Measurements from ENCODE around the gene KIDINS220. TPM values are rescaled to one million over a fixed set of nuclear protein-coding genes. Genes with fewer than 3 reads are reported as not detected.

Gene KIDINS220
- 10 to 100 TPM in 5 of 6 donors, 1 to 10 TPM in 1; 9.2 to 28.3 (median 17.5) TPM for polyA plus RNA-seq (ENCODE audit: low read depth in 6 of 6)

DNA sequence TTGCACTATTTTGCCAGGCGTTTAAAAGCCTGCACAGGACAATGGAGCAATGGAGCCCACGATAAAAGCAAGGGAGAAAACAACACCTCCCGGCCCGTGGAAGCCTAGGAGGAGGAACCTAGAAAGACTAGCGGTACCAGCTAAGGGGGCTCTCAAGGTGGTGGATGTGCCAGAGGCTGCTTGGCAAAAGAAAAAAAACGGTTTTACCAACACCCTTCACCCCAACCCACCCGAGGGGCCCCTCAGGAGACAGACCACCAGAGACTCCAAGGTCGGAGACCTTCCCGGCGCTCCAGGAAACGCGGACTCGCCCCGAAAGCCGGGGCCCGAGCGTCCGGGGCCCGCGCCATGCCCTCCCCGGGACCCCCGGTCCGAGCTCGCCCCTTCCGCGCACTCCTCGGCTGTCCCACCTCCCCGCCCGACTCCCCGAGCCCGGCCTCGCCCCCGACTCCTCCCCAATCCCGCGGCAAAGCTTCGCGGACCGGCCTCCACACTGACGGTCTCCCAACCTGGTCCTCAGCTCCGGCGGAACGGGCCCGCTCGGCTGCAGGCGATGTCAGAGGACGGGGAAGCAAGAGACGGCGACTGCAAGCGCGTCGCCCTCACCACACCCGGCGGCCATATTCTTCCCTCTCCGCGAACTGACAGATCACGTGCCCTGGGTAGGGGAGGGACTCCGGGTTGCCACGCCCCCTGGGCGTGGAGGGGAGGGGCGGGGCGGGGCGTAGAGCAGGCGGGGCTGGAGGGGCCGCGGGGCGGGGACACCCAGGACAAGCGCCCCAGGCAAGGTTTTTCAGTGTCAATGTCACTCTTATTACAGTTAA is at the start of gene KIDINS220:
Gene KIDINS220 (minus strand): TSS at position 643 of the 824 bp plus-strand sequence. CDS start 10,520 bp downstream, outside the sequence.
- Mint-ChIP-seq H3K4me1 (peaks cover 25 to 38% (median 38%) of the 10 kb centered on the region in 3 donors), H3K27ac (peak within 1 kb of the TSS; percentile 95 to 99 (median 99)), H3K36me3 (peaks cover 7 to 9% of the 10 kb centered on the region in 2 donors), H3K27me3 (peaks cover 0 to 8% (median 7%) of the 10 kb centered on the region in 3 donors), H3K4me3 (peak within 1 kb of the TSS; percentile 91 to 100 (median 100)), H3K9me3 (peaks cover 0 to 3% (median 0%) of the 10 kb centered on the region in 7 donors)
- ATAC-seq (ENCODE audit: low read depth in 2 of 2) (peak; percentile 93 to 94), DNase-seq (peak; percentile 81)

DNA sequence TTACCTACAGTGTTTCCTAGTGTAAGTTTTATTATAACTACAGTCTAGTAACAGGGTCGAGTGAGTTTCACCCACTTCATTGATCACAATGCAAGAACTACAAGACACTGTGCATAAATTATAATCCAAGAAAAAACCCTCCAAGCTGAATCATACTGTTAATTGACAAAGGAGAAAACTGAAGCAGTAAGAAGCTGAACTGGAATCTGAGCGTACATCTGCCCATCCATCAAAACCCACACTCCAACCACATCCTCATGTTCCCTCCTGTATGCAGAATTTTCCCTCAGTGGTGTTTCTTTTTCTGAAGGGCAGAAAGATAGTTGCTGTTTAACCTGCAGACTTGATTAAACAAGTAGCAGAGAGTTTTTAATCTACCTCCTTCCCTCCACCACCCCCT is 49.5 kb upstream of the KIDINS220 start:
- Mint-ChIP-seq H3K27ac (no peak overlapping the region), H3K27me3 (no peaks in the 10 kb centered on the region)
- DNase-seq = no peak

DNA sequence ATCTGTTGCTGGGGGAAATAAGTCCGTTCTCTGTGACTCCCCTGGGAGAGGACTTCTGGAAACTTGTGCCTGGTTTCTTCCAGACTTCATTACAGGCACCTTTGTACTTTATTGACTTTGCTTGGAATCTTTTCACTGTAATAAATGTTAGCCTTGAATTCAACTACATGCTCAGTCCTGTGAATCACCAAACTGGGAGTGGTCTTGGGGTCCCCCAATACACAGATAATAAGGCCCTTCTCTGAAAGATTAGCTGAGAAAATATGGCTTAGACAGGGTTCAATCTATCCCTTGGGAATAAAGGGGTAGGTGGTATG is 48.7 kb upstream of the KIDINS220 start:
- no peaks in the 10 kb centered on the region for H3K4me1 Mint-ChIP-seq
- no peaks in the 10 kb centered on the region for H3K36me3 Mint-ChIP-seq
- H3K27me3 Mint-ChIP-seq = no peaks in the 10 kb centered on the region
- peaks cover 0 to 10% (median 0%) of the 10 kb centered on the region in 7 donors for H3K9me3 Mint-ChIP-seq
- no peak for ATAC-seq (ENCODE audit: low read depth in 2 of 2)
- H3K4me3 Mint-ChIP-seq = peak overlapping the region in 1 of 8 donors; percentile 17
- H3K27ac Mint-ChIP-seq = no peak overlapping the region
- no peak for DNase-seq

More for the DNA sequence above, 49.5 kb upstream of the KIDINS220 start:
- Mint-ChIP-seq H3K4me1 (no peaks in the 10 kb centered on the region), H3K9me3 (peaks cover 0 to 10% (median 0%) of the 10 kb centered on the region in 7 donors), H3K36me3 (no peaks in the 10 kb centered on the region), H3K4me3 (no peak overlapping the region)
- no peak for ATAC-seq (ENCODE audit: low read depth in 2 of 2)

DNA sequence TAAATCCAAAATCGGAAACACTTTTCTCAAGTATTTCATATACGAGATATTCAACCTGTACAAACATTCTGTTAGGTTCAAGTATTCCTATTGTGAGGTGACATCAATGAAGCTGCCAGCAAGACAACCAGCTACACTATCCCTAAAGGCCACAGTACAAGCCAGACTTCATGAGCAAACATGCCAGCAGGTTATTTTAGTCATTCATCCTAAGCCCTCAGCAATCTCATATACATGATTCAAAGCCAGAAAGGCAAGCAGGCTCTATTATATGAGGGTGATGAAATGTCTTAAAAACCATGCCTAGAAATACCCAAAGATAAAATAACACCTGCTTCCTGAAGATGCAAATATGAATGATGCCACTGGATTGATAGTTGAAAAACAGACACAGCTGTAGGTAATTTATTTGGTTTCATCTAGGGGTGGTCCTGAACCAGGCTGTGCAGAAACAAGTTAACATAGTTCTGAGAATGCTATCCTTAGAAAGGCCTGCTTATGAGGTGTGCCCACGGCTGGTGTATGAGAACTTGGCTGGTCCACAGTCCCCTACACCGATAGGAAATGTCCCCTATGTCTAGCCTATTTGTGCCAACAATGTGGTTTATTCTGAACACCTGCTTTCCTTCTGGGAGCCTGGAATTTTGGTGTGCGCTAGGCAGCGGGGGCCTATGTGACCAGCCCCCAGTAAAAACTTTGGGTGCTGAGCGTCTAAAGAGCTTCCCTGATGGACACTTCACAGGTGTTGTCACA is 48.2 kb upstream of the KIDINS220 start:
- Mint-ChIP-seq H3K36me3 (peaks cover 0 to 3% of the 10 kb centered on the region in 2 donors), H3K9me3 (peaks cover 0 to 10% (median 0%) of the 10 kb centered on the region in 7 donors), H3K27ac (no peak overlapping the region), H3K27me3 (no peaks in the 10 kb centered on the region), H3K4me3 (no peak overlapping the region), H3K4me1 (no peaks in the 10 kb centered on the region)
- no peak for ATAC-seq (ENCODE audit: low read depth in 2 of 2)
- DNase-seq = no peak

DNA sequence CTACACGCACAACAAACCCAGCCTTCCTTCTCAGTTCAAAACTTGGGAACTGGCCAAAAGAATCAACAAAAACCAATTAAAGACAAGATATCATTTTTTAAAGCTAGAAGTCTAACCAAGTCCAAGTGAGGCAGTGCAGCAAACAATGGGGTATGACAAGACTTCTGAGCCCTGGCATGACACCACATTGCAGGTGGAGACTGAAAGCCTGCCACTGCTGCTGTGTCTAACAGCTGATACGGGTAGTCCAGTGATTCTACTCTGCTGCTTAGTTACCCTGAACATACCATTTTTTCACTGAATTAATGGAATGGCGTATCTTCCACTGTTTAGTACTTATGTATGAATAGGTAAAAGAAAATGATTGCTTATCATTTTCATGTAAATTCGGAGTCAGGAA is 47.4 kb upstream of the KIDINS220 start:
- ATAC-seq (ENCODE audit: low read depth in 2 of 2) (no peak), DNase-seq (no peak)
- H3K4me1 Mint-ChIP-seq = no peaks in the 10 kb centered on the region
- peaks cover 0 to 10% (median 0%) of the 10 kb centered on the region in 7 donors for H3K9me3 Mint-ChIP-seq
- H3K36me3 Mint-ChIP-seq = peaks cover 0 to 8% of the 10 kb centered on the region in 2 donors
- H3K27ac Mint-ChIP-seq = no peak overlapping the region
- no peak overlapping the region for H3K4me3 Mint-ChIP-seq
- H3K27me3 Mint-ChIP-seq = no peaks in the 10 kb centered on the region

DNA sequence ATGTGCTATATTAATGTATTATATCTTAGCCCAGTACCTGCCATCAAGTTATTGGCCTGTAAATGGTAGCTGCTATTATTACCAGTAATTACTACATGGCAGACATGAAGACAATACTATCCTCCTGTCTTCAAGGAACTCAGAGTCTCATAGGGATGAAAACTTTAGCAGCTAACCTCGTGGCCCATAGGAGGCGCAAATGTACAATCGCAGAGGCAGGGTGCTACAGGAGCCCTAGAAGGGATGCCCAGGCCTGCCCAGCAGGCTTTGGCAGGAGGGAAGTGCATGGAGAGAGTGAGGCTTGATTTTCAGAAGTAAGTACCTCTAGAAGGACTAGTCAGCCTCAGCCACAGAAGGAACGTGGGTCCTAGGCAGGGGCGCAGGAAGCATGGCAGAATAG is 44.7 kb upstream of the KIDINS220 start:
- Mint-ChIP-seq H3K4me1 (no peaks in the 10 kb centered on the region), H3K27me3 (peaks cover 0 to 7% (median 0%) of the 10 kb centered on the region in 3 donors), H3K9me3 (peaks cover 0 to 10% (median 0%) of the 10 kb centered on the region in 7 donors), H3K4me3 (no peak overlapping the region), H3K36me3 (peaks cover 0 to 8% of the 10 kb centered on the region in 2 donors), H3K27ac (no peak overlapping the region)
- DNase-seq = no peak
- ATAC-seq (ENCODE audit: low read depth in 2 of 2) = no peak

DNA sequence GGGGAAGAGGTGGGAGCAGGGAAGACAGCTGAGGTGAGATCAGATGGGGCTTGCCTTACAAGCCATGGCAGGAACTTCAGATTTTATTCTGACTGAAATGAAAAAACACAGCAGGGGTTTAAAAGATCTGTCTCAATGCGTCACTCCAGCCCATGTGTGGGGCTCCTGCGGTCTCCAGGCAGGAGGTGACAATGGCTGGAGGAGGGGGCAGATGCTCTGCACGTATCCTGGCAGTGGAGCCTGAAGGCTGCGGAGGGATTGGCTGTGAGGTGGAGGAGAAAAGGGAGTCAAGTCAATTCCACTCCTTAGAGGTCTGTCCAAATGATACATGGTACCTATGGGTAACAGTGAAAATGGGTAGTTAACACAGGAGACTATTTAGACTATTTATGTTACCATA is 40.5 kb upstream of the KIDINS220 start:
- no peak overlapping the region for H3K4me3 Mint-ChIP-seq
- DNase-seq = no peak
- no peak for ATAC-seq (ENCODE audit: low read depth in 2 of 2)
- H3K4me1 Mint-ChIP-seq = peaks cover 0 to 10% (median 4%) of the 10 kb centered on the region in 3 donors
- H3K9me3 Mint-ChIP-seq = peaks cover 0 to 5% (median 0%) of the 10 kb centered on the region in 7 donors
- H3K36me3 Mint-ChIP-seq = peaks cover 0 to 8% of the 10 kb centered on the region in 2 donors
- peaks cover 0 to 7% (median 0%) of the 10 kb centered on the region in 3 donors for H3K27me3 Mint-ChIP-seq
- H3K27ac Mint-ChIP-seq = peak overlapping the region in 1 of 6 donors; percentile 46

DNA sequence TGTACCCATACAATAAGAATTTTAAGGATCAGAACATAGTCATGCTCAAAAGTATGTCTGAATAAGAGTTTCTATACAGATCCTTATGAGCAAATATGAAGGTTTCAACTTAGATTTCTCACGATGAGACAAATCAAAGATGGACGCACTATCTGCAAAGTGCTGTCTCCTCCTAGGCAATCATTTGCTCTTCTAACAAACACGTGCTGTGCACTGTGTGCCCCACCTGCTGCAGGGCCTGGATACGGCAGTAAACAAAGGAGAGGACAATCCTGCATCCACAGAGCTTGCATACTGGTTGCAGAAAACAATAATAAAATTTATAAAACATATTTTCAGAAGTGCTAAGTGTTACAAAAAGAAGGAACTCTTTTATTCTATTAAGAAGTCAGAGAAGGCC is 39.9 kb upstream of the KIDINS220 start:
- Mint-ChIP-seq H3K27ac (no peak overlapping the region), H3K36me3 (peaks cover 0 to 8% of the 10 kb centered on the region in 2 donors), H3K27me3 (peaks cover 0 to 7% (median 0%) of the 10 kb centered on the region in 3 donors), H3K9me3 (no peaks in the 10 kb centered on the region), H3K4me1 (peaks cover 0 to 11% (median 4%) of the 10 kb centered on the region in 3 donors), H3K4me3 (peak overlapping the region in 1 of 8 donors; percentile 78)
- DNase-seq (no peak), ATAC-seq (ENCODE audit: low read depth in 2 of 2) (no peak)

DNA sequence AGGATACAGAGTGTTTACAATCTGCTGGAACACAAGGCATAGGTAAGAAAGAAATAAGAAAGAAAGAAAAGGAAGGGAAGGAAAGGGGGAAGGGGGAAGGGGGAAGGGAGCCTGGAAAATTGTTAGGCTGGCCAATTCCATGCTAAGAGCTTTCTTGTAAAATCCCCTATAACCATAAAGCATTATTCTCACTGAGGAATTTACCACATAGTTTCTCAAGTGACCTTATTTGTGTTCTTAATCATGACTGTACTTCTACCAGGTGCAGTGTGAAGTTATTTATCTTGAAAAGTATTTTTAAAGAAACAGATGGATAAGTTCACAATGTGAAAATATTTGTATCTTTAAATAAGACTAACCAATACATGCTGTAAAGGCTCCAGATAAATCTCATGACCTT is 39.2 kb upstream of the KIDINS220 start:
- no peak overlapping the region for H3K27ac Mint-ChIP-seq
- H3K4me3 Mint-ChIP-seq = no peak overlapping the region
- ATAC-seq (ENCODE audit: low read depth in 2 of 2) (no peak), DNase-seq (no peak)
- peaks cover 0 to 8% of the 10 kb centered on the region in 2 donors for H3K36me3 Mint-ChIP-seq
- no peaks in the 10 kb centered on the region for H3K9me3 Mint-ChIP-seq
- peaks cover 0 to 7% (median 0%) of the 10 kb centered on the region in 3 donors for H3K27me3 Mint-ChIP-seq
- peaks cover 0 to 11% (median 4%) of the 10 kb centered on the region in 3 donors for H3K4me1 Mint-ChIP-seq

DNA sequence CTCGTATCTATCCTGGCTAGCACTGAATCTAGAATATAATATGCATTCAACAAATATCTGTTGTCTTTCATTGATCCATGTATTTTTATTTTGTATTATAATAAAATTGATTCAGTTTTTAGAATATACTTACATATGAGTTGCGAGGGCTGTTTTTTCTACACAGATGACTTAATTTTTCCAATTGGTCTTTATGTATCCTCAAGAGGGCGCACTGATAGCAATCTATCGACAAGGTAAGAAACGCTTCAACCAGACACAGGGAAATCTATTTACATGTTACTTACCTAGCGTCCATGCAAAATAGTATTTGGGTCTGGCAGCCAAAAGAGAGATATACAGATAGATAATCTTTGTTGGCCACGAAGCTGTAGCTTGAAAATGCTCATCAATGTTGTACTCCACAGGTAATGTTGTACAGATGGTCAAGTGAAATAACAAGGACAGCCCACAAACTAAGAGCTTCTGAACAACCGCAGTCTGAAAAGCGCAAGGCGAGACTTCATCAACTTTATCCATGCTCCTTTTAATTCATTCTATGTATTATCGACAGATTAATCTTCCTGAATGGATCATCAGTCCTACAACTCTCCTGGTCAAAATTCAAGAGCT is 35.5 kb upstream of the KIDINS220 start:
- no peak overlapping the region for H3K27ac Mint-ChIP-seq
- H3K4me3 Mint-ChIP-seq = no peak overlapping the region
- DNase-seq = peak; percentile 2
- peaks cover 0 to 11% (median 4%) of the 10 kb centered on the region in 3 donors for H3K4me1 Mint-ChIP-seq
- H3K27me3 Mint-ChIP-seq = peaks cover 0 to 7% (median 0%) of the 10 kb centered on the region in 3 donors
- H3K9me3 Mint-ChIP-seq = no peaks in the 10 kb centered on the region
- no peaks in the 10 kb centered on the region for H3K36me3 Mint-ChIP-seq
- no peak for ATAC-seq (ENCODE audit: low read depth in 2 of 2)

DNA sequence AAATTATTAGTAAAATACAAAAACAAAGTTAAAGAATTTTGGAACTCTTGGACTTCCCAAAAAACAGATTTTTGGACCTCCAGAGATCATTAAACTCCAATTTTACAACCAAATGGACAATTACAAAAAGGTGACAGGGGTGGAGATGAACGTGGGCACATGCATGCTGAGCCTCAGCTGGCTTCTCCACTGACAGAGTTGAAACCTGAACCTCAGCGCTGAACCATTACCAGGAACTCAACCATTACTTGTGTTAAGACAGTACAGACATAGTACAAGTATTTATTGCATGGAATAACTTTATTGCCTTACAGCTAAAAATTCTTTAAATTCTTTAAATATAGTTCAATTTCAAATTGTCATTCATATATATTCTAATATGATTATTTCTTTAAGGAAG is 33.0 kb upstream of the KIDINS220 start:
- Mint-ChIP-seq H3K27me3 (no peaks in the 10 kb centered on the region), H3K27ac (no peak overlapping the region), H3K4me1 (peaks cover 0 to 11% (median 4%) of the 10 kb centered on the region in 3 donors), H3K4me3 (no peak overlapping the region), H3K9me3 (no peaks in the 10 kb centered on the region), H3K36me3 (no peaks in the 10 kb centered on the region)
- ATAC-seq (ENCODE audit: low read depth in 2 of 2) (no peak), DNase-seq (no peak)

DNA sequence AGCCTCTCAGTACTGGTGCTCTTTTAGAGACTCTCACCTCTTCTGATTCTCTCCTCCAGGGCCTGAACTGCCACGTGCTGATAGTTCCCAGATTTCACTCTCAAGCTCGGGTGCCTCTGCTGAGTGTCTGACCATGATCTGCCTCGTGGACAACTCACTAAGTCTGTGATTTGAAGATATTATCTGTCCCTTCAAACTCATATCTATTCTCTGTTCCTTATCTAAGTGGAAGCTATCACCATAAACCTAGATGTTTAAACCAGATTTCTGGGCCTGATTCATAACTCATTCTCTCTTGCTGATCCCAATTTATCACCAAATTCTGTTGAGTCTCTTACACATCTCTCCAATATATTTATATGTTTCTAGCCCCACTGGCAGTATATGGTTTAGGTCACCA is 29.9 kb upstream of the KIDINS220 start:
- H3K27me3 Mint-ChIP-seq = no peaks in the 10 kb centered on the region
- ATAC-seq (ENCODE audit: low read depth in 2 of 2) (no peak), DNase-seq (no peak)
- H3K27ac Mint-ChIP-seq = peak overlapping the region in 2 of 6 donors; percentile 3
- no peaks in the 10 kb centered on the region for H3K4me1 Mint-ChIP-seq
- no peaks in the 10 kb centered on the region for H3K36me3 Mint-ChIP-seq
- H3K4me3 Mint-ChIP-seq = no peak overlapping the region
- no peaks in the 10 kb centered on the region for H3K9me3 Mint-ChIP-seq

DNA sequence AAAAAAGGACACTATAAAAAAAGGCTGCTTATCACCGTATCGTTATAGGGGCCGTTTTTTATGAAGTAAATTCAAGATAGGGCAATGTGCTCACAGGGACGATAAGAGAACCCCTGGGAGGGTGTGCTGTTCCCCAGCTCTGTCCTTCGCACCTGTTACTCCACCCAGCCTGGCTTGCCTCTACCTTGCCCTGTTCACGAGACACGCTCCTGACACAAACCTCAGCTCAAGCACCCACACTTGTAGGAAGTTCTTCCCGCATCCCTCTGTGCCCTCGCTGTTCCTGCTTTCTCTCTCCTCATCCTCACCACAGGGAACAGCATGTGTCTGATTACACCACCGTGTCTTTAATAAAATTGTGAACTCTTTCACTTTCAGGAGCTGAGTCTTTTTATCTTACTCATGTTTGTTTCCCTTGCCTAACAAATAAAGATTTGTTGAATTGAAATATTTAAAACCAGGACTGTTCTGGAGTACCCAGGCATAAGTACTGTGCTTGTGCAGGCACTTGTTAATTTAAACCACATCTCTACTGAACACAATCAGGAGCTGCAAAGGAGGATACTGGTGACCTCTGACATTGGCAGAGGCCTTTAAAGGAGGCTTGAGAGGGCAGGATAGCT is 26.0 kb upstream of the KIDINS220 start:
- Mint-ChIP-seq H3K9me3 (no peaks in the 10 kb centered on the region), H3K27me3 (no peaks in the 10 kb centered on the region), H3K27ac (peak overlapping the region in 1 of 6 donors; percentile 36), H3K4me1 (no peaks in the 10 kb centered on the region), H3K36me3 (no peaks in the 10 kb centered on the region), H3K4me3 (no peak overlapping the region)
- ATAC-seq (ENCODE audit: low read depth in 2 of 2) (no peak), DNase-seq (no peak)
